ENCODE data around the gene KCNK10.

Gene KCNK10

GRCh38 chr14:88225721-88226120 lies 97.3 kb downstream of the KCNK10 start:
- DNase-seq: no peak

- no peak for DNase-seq
Observed at GRCh38 chr14:88218119-88218915, 104.8 kb downstream of the KCNK10 start.

- DNase-seq: no peak
Observed at GRCh38 chr14:88212691-88213090, 110.4 kb downstream of the KCNK10 start.

DNA sequence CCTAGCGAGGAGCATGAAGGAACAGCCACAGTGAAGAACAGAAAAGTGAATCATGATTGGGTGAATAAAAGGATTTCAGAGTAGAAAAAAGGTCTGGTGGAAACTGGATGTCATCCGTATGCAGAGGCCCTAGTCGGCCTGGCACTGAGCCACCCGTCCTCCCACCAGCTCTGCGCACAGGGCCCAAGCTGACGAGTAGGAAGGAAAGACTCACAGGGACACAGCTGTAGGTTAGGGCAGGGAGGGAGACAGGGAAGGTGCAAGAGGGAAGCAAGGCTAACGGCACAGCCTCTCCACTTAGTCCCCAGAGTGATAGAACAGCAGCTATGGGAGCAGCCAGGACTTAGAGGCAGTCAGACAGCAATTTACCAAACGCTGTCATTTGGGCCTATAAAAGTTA lies 112.6 kb downstream of the KCNK10 start:
- no peak for DNase-seq

GRCh38 chr14:88209273-88209672 lies 113.8 kb downstream of the KCNK10 start:
- DNase-seq: no peak

DNA sequence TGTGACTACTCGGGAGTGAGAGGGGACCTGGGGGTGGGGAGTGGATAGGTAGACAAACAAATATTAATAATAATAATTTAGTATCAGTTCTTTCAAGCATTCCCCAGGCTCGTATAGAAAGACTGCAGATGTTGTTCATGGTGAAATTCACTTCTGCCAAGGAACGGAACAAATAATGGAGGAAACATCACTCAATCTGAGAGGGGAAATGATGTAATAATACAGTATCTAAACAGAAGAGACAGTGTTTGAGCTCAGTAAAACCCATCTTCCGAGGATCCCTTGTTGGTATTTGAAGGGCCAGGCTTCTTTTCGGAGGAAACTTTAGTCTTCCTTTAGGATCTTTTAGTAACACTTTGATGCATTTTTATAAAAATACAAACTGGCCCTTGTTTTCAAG lies 114.2 kb downstream of the KCNK10 start:
- no peak for DNase-seq

DNA sequence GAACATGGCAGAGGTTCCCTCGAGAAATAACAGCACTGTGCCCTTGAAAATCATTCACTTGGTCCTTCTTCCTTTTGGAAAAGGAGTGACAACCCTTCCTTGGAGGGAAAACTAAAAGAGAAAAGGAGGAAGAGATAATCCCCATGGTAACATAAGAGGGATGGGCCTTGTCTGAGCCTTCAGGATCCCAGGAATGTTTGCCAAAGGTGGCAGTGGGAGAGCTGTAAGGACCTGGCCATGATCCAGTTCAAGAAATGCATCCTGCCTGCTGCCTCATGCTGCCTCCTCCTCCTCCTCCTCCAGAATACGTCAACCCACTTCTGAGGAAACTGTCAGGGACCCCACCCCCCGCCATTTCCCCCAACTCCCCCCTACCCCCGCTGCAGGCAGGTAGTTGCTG lies 118.8 kb downstream of the KCNK10 start:
- no peak for DNase-seq

DNA sequence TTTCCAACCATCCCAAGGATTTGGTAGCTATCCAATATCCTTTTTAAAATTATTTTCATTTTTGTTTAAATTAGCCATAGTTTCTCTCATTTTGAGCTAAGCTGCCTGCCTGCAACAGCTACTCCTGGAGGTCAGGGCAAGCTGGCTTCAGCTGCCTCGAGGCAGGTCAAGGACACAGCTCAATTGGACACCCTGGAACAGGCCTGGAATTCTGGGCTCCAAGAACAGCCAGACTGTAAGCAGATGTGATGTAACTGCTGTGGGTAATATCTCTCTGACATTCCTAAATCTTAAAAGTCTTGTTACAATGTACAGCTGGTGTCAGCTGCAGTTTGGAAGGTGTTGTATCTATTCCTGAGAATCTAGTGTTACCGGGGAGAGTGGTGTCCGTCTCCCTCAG lies 119.8 kb downstream of the KCNK10 start:
- DNase-seq: no peak

DNA sequence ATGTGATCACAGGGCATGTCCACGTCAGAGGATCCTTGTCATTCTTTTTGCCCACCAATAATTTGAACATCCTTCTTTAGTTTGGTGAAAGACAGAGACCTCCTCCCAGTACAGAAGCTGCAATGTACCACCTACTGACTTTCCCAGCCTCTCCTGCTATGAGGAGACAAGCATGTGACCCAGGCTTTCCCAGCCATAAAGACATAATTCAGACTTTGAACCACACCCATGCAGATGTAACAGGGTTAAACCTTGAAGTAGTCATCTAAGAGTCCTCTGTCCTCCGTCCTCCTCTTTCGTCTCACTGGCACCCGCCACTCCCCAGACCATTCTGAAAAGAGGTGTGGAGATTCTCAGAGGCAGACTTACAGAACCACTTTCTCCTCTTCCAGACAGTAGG lies 120.8 kb downstream of the KCNK10 start:
- no peak for DNase-seq

DNA sequence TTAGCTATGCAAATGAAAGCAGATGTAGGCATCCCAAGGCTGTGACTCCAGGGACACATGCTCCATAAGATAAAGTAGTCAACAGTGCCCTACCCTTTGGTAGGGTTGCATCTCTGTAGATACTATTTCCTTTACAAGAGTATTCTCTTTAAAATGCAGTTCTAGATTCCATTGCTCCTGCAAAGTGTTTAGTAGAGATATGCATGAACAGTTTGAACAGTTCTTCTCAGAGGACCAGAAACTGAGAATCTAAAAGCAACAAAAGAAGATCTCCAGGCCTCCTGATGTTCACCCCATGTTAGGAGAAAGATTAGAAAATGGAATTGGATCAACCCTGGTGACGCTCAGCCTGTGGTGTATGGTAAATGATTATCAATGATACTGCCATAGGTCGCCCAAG lies 121.2 kb downstream of the KCNK10 start:
- DNase-seq: no peak

DNA sequence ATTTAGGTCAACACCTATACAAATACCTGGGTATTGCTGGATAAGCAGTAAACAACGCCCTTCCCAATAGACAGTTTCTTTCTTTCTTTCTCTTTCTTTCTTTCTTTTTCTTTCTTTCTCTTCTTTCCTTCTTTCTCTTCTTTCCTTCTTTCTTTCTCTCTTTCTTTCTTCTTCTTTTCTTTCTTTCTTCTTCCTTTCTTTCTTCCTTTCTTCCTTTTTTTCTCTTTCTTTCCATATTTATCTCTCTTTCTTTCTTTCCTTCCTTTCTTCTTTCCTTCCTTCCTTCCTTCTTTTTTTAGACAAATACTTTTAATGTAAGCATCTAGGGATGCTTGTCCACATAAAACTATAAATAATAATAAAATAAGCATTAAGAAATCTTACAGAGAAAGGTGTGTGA lies 123.2 kb downstream of the KCNK10 start:
- no peak for DNase-seq

DNA sequence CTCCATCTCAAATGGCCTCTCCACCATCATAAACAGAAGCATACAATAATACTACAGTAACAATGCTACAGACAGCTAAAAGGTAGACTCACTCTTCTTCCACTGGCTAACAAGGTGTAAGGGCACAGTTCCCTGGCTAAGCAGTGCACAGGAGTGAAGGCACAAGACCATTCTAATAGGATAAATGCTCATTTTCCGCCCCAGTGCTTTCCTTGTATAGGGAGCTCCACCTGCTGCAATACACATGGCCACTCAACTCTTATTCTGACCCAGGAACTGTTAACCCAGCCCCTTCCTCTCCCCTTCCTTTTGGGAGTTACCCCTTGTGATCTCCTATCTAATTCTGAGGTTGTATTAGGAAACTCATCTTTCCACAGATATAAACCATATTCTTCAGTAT lies 124.6 kb downstream of the KCNK10 start:
- no peak for DNase-seq

GRCh38 chr14:88196925-88197324 lies 126.1 kb downstream of the KCNK10 start:
- DNase-seq: no peak

- DNase-seq: no peak
Observed at GRCh38 chr14:88196116-88196890, 126.8 kb downstream of the KCNK10 start.

DNA sequence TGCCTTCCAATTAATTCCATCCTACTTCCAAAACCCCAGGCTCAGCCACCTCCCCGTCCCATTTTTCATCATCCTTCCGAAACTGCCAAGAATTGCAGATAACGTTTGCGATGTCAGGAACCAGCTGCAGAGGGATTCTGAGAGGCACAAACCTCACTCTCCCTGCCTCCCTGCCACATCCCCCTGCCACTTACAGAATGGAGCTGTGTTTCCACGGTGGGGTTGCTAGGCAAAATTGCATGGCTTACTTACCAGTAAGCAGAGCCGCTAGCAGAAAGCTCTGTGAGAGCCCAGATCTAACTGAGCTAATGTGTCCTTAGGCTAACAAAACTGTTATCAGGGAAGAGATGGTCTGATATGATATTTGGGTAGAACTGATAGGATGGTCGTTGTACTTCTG lies 127.4 kb downstream of the KCNK10 start:
- no peak for DNase-seq

- DNase-seq: no peak
Observed at GRCh38 chr14:88194531-88194930, 128.5 kb downstream of the KCNK10 start.

- no peak for DNase-seq
Observed at GRCh38 chr14:88191605-88192004, 131.5 kb downstream of the KCNK10 start.

DNA sequence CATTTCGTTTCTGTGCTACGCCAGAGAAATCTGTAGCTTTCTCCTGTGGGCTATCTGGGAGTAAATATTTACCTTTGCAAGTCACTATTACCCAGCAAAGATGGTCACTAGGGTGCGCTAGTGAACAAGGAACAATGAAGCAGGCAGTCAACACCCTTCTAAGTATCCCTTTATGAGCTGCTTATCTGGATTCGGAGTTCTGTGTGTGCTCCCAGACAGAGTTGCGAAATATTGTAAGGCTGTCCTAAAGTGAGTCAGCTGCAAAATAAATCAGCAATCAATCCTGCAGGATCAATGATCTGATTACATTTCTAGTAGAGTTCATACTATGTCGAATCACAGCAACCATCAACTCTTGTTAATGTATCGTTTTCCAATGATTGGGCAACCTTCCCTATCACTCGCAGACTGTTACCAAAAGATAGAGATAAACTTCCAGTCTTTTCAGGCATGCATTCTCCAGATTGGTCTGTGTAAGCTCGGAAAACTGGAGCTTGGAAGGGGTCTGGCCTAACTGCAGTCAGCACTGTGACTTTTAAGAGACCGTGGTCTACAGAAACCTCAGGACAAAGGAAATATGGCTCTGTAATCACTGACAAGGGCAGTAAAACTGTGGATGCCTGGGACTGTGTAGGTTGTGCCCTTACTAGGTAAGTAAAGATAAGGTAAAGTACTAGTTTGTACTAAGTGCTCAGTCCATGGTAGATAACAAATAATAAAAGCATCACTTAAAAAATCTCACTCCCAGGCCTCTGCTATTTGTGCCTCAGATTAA lies 133.5 kb downstream of the KCNK10 start:
- DNase-seq: peak; percentile 69 to 77

DNA sequence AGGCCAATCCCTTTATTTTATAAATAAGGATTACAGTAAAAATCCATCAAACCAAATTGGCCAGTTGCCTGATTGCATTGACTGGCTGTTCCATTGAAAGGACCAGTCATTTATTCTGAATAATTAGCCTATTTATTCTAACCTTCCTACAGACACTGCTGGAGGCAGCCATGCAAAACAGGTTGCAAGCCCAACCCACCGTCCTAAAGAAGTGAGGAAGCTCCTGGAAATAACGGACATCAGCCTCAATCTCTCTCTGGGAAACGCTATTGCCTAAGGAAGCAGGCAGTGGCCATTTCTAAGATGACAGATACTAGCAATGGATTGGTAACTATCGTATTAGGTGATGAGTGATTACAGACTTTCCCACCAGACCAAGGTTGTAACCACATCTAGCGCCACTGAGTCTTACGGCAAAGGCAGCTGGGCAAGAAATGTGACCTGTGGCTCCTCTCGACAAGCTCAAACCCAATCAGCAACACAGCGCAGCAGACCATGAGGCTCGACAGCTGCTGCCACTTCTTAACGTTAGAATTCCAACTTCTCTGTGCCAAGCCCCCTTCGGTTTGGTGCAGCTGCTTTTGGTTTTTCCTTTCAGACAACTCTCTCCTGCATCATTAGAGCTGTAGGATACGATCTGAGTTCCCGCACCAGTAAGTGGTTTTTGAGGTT lies 134.2 kb downstream of the KCNK10 start:
- no peak for DNase-seq

DNA sequence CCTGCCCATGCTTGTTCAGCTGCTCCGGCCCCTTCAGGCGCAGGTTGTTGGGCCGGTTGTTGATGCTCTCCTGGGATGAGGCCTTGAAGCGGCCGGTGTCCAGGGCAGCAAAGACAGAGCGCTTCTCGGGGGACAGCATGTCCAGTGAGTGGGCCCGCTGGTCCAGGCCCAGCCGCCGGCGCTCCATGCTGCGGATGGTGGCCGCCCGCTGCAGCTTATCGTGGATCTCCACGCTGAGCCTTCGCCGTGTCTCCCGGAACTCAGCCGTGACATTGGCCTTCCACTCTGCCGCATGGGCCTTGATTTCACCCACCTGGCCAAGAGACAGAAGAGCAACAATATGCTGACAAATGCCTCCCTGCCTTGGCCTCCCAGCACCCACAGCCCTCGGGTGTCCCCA lies 137.2 kb downstream of the KCNK10 start:
- DNase-seq: no peak

GRCh38 chr14:88184956-88185355 lies 138.1 kb downstream of the KCNK10 start:
- no peak for DNase-seq

DNA sequence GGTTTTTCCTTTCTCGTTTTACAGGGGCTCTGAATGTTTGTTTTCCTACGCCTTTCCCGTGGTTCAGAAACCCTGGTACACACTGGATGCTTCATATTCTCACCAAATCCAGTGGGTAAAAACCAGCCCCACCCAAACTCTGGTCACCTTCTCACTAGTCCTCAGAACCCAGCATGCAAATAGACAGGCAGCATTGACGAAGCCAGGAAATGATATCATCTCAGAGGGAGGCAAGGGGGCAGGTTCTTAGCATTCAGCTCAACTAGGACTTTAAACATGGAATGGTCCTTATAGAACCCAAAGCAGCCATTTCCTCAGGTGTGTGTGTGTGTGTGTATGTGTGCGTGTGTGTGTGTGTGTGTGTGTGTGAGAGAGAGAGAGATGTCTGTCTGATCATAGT lies 142.0 kb downstream of the KCNK10 start:
- DNase-seq: no peak

GRCh38 chr14:88179716-88180115 lies 143.4 kb downstream of the KCNK10 start:
- DNase-seq: no peak

All from Kasumi-1 (cell line).